ENCODE measurements around the gene DCAF12L1.

The DCAF12L1 gene
- 0 reads per million in 2 donors for total RNA-seq

- peak; percentile 7 for DNase-seq
These were observed at the start of gene DCAF12L1 for GRCh38 chrX:126552313-126553022. Gene DCAF12L1 (minus strand): TSS chrX:126552814. CDS start chrX:126552608, 206 bp downstream.

- peak; percentile 6 for DNase-seq
These were observed 28.3 kb upstream of the DCAF12L1 start for GRCh38 chrX:126580877-126581276.

GRCh38 chrX:126575911-126576310 lies 23.3 kb upstream of the DCAF12L1 start:
- no peak for DNase-seq

- no peak for DNase-seq
These were observed 4.5 kb upstream of the DCAF12L1 start for GRCh38 chrX:126557151-126557550.

GRCh38 chrX:126551725-126552312 lies 795 bp downstream of the DCAF12L1 start:
- peak; percentile 8 for DNase-seq

- no peak for DNase-seq
These were observed 1.3 kb downstream of the DCAF12L1 start for GRCh38 chrX:126551306-126551705.

- DNase-seq = no peak
These were observed 1.8 kb downstream of the DCAF12L1 start for GRCh38 chrX:126550816-126551215.

GRCh38 chrX:126509923-126510322 lies 42.7 kb downstream of the DCAF12L1 start:
- no peak for DNase-seq
